Measurements from ENCODE around the gene TBC1D22A.
A peak's percentile ranks its signal among the peaks of the same experiment; 100 is the strongest.

The TBC1D22A gene

GRCh38 chr22:46891382-46891951 lies 129.0 kb downstream of the TBC1D22A start:
- no peak for DNase-seq

- DNase-seq, result no peak
Observed at GRCh38 chr22:46892866-46893265, 130.4 kb downstream of the TBC1D22A start.

GRCh38 chr22:46893281-46894020 lies 131.0 kb downstream of the TBC1D22A start:
- DNase-seq, result no peak

- no peak for DNase-seq
Observed at GRCh38 chr22:46894081-46894671, 131.7 kb downstream of the TBC1D22A start.

- DNase-seq, result no peak
Observed at GRCh38 chr22:46894851-46895640, 132.6 kb downstream of the TBC1D22A start.

- no peak for DNase-seq
Observed at GRCh38 chr22:46895753-46896152, 133.3 kb downstream of the TBC1D22A start.

GRCh38 chr22:46896166-46896565 lies 133.7 kb downstream of the TBC1D22A start:
- DNase-seq, result no peak

- no peak for DNase-seq
Observed at GRCh38 chr22:46896568-46897245, 134.3 kb downstream of the TBC1D22A start.

GRCh38 chr22:46897246-46897623 lies 134.8 kb downstream of the TBC1D22A start:
- peak; percentile 37 for DNase-seq

GRCh38 chr22:46900549-46900948 lies 138.1 kb downstream of the TBC1D22A start:
- no peak for DNase-seq

GRCh38 chr22:46902436-46902835 lies 140.0 kb downstream of the TBC1D22A start:
- DNase-seq, result no peak

- DNase-seq, result no peak
Observed at GRCh38 chr22:46902998-46903916, 140.8 kb downstream of the TBC1D22A start.

GRCh38 chr22:46905415-46905814 lies 143.0 kb downstream of the TBC1D22A start:
- no peak for DNase-seq

GRCh38 chr22:46905834-46906233 lies 143.4 kb downstream of the TBC1D22A start:
- DNase-seq, result no peak

- no peak for DNase-seq
Observed at GRCh38 chr22:46906326-46907045, 144.0 kb downstream of the TBC1D22A start.

- DNase-seq, result no peak
Observed at GRCh38 chr22:46907241-46908215, 145.1 kb downstream of the TBC1D22A start.

- DNase-seq, result no peak
Observed at GRCh38 chr22:46908641-46909107, 146.2 kb downstream of the TBC1D22A start.

- DNase-seq, result no peak
Observed at GRCh38 chr22:46909237-46910030, 147.0 kb downstream of the TBC1D22A start.

- no peak for DNase-seq
Observed at GRCh38 chr22:46910624-46911023, 148.2 kb downstream of the TBC1D22A start.
